ENCODE measurements around the gene METTL9. TPM values are rescaled to one million over a fixed set of nuclear protein-coding genes. Genes with fewer than 3 reads are reported as not detected.

Gene METTL9
- total and polyA plus RNA-seq, 2 of the 13 experiments (the other 11 are each of a cell fraction or from before 2014, with no cell fraction given), result 123 to 204 TPM

DNA sequence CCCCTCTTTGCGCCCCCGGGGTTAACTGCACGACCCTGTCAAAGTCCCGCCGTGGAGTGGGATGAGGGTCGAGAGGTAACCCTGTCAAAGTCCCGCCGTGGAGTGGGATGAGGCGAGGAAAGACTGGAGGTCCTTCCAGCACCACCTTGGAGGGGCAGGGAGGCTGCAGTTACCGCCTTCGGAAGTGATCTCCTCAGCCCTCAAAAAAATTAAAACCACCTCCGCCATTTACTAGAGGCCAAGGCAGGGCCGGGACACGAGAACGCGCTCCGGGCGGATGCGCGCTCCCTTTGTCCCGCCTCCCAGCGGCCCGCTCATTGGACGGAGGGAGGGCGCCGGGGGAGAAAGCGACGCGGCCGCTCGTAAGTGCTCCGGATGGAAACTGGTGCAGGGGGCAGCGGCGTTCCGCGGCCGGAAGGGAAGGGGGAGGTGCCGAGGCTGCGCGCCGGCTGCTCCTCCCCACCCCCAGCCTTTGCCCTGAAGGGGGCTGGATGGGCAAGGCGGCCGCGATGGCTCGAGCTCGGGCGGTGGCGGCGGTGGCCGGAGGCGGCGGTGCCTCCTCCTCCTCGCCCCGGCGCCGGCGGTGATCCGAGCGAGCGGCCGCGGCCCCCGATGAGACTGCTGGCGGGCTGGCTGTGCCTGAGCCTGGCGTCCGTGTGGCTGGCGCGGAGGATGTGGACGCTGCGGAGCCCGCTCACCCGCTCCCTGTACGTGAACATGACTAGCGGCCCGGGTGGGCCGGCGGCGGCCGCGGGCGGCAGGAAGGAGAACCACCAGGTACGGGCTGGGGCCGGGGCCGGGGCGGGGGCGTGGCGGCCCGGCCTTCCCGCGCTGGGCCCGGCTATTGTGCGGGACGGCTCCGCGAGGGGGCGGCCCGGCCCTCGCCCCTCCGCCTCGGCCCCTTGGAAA lies at the start of gene METTL9 (continued):
- TF ChIP-seq ZBED4 (CRISPR knock-in tag; IDR thresholded peaks at IDR 0.05; ENCODE audit: borderline replicate concordance) (peak; percentile 89), KDM6A (CRISPR knock-in tag; IDR thresholded peaks at IDR 0.05; ENCODE audit: low read depth) (peak; percentile 77), PRMT3 (CRISPR knock-in tag; IDR thresholded peaks at IDR 0.05; ENCODE audit: borderline replicate concordance, low read depth) (peak; percentile 98), LCORL (IDR thresholded peaks at IDR 0.05) (no peak), LCORL (CRISPR knock-in tag; IDR thresholded peaks at IDR 0.05) (peak; percentile 99), NFE2L2 (IDR thresholded peaks at IDR 0.05; ENCODE audit: low read length) (no peak; the same call in 1 of the 2 replicates), PLRG1 (conservative IDR thresholded peaks at IDR 0.05) (no peak), ZBTB37 (CRISPR knock-in tag; IDR thresholded peaks at IDR 0.05) (peak; percentile 70; the same call in 1 of the 2 replicates), ZNF17 (CRISPR knock-in tag; IDR thresholded peaks at IDR 0.05) (0 out of 2 replicates have a peak, but pooled peaks have one; percentile 48), ZNF790 (CRISPR knock-in tag; IDR thresholded peaks at IDR 0.05; ENCODE audit: borderline replicate concordance) (peak; percentile 96), FLYWCH1 (CRISPR knock-in tag; IDR thresholded peaks at IDR 0.05) (0 out of 2 replicates have a peak, but pooled peaks have one; percentile 90), ZNF383 (CRISPR knock-in tag; IDR thresholded peaks at IDR 0.05; ENCODE audit: borderline replicate concordance) (0 out of 2 replicates have a peak, but pooled peaks have one; percentile 89), ARID2 (CRISPR knock-in tag; IDR thresholded peaks at IDR 0.05; ENCODE audit: borderline replicate concordance) (peak; percentile 99), ZNF24 (IDR thresholded peaks at IDR 0.05) (peak; percentile 24; the same call in 1 of the 2 replicates), CENPX (CRISPR knock-in tag; IDR thresholded peaks at IDR 0.05) (no peak), ZNF256 (CRISPR knock-in tag; conservative IDR thresholded peaks at IDR 0.05) (0 out of 2 replicates have a peak, but pooled peaks have one; percentile 69)
- TF ChIP-seq, protein P1, sequence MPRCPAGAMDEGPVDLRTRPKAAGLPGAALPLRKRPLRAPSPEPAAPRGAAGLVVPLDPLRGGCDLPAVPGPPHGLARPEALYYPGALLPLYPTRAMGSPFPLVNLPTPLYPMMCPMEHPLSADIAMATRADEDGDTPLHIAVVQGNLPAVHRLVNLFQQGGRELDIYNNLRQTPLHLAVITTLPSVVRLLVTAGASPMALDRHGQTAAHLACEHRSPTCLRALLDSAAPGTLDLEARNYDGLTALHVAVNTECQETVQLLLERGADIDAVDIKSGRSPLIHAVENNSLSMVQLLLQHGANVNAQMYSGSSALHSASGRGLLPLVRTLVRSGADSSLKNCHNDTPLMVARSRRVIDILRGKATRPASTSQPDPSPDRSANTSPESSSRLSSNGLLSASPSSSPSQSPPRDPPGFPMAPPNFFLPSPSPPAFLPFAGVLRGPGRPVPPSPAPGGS (CRISPR knock-in tag; IDR thresholded peaks at IDR 0.05), result peak; percentile 96
- TF ChIP-seq, protein P2, sequence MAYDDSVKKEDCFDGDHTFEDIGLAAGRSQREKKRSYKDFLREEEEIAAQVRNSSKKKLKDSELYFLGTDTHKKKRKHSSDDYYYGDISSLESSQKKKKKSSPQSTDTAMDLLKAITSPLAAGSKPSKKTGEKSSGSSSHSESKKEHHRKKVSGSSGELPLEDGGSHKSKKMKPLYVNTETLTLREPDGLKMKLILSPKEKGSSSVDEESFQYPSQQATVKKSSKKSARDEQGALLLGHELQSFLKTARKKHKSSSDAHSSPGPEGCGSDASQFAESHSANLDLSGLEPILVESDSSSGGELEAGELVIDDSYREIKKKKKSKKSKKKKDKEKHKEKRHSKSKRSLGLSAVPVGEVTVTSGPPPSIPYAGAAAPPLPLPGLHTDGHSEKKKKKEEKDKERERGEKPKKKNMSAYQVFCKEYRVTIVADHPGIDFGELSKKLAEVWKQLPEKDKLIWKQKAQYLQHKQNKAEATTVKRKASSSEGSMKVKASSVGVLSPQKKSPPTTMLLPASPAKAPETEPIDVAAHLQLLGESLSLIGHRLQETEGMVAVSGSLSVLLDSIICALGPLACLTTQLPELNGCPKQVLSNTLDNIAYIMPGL (CRISPR knock-in tag; IDR thresholded peaks at IDR 0.05; ENCODE audit: borderline replicate concordance in 1 of 2, low read depth in 1 of 2), result peak; percentile 96 to 99
- TF ChIP-seq, protein P3, sequence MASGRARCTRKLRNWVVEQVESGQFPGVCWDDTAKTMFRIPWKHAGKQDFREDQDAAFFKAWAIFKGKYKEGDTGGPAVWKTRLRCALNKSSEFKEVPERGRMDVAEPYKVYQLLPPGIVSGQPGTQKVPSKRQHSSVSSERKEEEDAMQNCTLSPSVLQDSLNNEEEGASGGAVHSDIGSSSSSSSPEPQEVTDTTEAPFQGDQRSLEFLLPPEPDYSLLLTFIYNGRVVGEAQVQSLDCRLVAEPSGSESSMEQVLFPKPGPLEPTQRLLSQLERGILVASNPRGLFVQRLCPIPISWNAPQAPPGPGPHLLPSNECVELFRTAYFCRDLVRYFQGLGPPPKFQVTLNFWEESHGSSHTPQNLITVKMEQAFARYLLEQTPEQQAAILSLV (CRISPR knock-in tag; IDR thresholded peaks at IDR 0.05; ENCODE audit: borderline replicate concordance), result peak; percentile 100

All from HepG2 (cell line).